GM12878 (cell line): ENCODE results near the gene PRKAR1A.

ENCODE experiments used
- ATF7 ChIP-seq: fragments of 450-650 bp; IDR thresholded peaks from 2 replicates; pipeline ENCODE4 v1.6.1; 2016; ENCODE audit warnings: low read depth, mild to moderate bottlenecking
- CTCF ChIP-seq, 3 experiments: IDR thresholded peaks in 2 of 3; conservative IDR thresholded peaks in 1 of 3; 2 replicates each; pipeline ENCODE4 v1.5.1; 2011; ENCODE audit warnings: low read depth in 3 of 3, low read length in 3 of 3, mild to moderate bottlenecking in 3 of 3, control low read depth in 2 of 3, moderate library complexity in 2 of 3, inconsistent platforms in 1 of 3, mixed read lengths in 1 of 3; ENCODE audit not compliant: control insufficient read depth in 2 of 3, insufficient read depth in 1 of 3; ENCODE audit errors: extremely low read depth in 1 of 3
- LARP7 ChIP-seq: fragments of 450-650 bp; IDR thresholded peaks from 2 replicates; pipeline ENCODE4 v1.6.1; 2017; ENCODE audit warnings: mild to moderate bottlenecking
- NR2C2 ChIP-seq: IDR thresholded peaks from 2 replicates; pipeline ENCODE4 v1.6.1; 2011; ENCODE audit warnings: borderline replicate concordance, low read depth; ENCODE audit not compliant: control insufficient read depth, insufficient read length
- POLR2A ChIP-seq: IDR thresholded peaks from 2 replicates; pipeline ENCODE4 v1.6.1; 2011; ENCODE audit warnings: low read depth, mild to moderate bottlenecking, low read length
- SIN3A ChIP-seq: IDR thresholded peaks from 2 replicates; pipeline ENCODE4 v1.6.1; 2012; ENCODE audit warnings: low read depth, low read length, improper control_type of control experiment
- USF2 ChIP-seq: IDR thresholded peaks from 2 replicates; pipeline ENCODE4 v1.6.1; 2011; ENCODE audit warnings: low read depth, low read length, improper control_type of control experiment, borderline replicate concordance

DNA sequence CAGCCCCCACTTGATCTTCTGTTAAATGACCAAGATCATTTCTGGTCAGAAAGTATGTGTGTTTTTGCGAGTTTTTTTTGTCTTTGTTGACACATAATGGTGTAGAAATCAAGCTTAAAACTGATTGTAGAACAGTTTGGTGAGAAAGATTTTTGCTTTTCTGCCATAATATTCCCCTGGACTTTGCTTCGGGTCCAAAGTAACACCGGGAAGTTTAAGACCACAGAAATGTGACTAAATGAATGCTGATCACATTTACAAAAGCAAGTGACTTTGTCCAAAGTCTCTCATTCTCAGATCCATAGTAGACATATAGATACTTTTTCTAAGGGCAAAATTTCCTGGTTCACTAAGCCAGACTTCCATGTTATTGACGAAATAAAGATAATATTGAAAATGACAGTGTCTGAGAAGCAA lies 86.3 kb downstream of the PRKAR1A start:
- TF ChIP-seq CTCF (IDR thresholded peaks at IDR 0.05 in 2 of 3, conservative IDR thresholded peaks at IDR 0.05 in 1 of 3; ENCODE audit: control insufficient read depth in 2 of 3, extremely low read depth in 1 of 3, insufficient read depth in 1 of 3, low read depth in 3 of 3, low read length in 3 of 3) (no peak), USF2 (no peak), POLR2A (no peak), LARP7 (no peak), SIN3A (no peak), ATF7 (no peak), NR2C2 (no peak)
